ENCODE data around the gene IBSP. TPM values are rescaled to one million over a fixed set of nuclear protein-coding genes. Genes with fewer than 3 reads are reported as not detected.

IBSP gene
- total and polyA plus RNA-seq, 4 donors: 0.12 to 0.37 (median 0.19) TPM; not detected in 1

DNA sequence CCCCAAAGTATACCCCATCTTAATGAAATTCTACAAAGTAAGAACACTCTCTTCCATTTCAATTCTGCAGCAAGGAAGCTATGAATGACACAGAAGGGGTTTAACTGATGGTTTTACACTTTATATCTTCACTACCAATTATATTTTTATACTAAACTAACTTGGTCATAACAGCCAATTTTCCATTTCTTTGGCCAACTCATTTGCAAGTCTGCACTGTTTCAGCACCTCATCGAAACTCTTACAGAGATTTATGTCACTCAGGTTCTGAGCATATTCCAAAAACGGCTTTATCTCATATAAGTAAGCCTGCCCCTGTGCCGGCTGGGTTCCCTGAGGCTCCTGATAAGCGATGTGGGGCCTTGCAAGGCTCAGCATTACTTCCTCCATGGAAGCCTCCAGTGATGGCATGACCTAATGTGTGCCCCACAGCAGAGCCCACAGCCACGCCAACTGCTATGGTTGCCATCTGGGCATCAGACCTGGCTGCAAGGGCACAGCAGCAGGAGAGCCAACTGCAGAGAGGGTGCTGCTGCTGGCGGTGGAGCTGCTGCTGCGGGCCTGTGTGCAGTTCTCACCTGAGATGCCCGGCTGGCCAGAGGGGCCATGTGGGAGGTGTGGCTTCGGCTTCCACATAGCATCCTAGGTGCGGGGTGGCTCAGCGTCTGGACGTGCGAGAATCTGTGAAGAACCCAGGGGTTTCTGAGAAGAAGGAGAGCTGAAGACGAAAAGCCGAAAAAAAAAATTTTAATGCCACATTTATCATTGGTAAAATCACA is 13.4 kb upstream of the IBSP start:
- Histone ChIP-seq H3K4me1 (ENCODE audit: control insufficient read depth in 5 of 5, insufficient read depth in 5 of 5, low read length in 5 of 5) (no peaks in the 10 kb centered on the region), H3K36me3 (ENCODE audit: control insufficient read depth in 4 of 4, insufficient read depth in 4 of 4, low read length in 4 of 4) (no peaks in the 10 kb centered on the region), H3K9me3 (ENCODE audit: control insufficient read depth in 4 of 4, insufficient read depth in 3 of 4, low read length in 3 of 4) (no peaks in the 10 kb centered on the region), H3K9ac (ENCODE audit: insufficient read depth in 1 of 2, low read length in 2 of 2) (no peak overlapping the region), H3K27me3 (ENCODE audit: control insufficient read depth in 3 of 3, insufficient read depth in 3 of 3, low read length in 2 of 3) (no peaks in the 10 kb centered on the region), H3K27ac (ENCODE audit: low read depth in 1 of 2, low read length in 1 of 2) (no peak overlapping the region), H3K4me3 (no peak overlapping the region)
- no peak for ATAC-seq (ENCODE audit: insufficient read depth, low FRiP score)
- TF ChIP-seq, protein P1, sequence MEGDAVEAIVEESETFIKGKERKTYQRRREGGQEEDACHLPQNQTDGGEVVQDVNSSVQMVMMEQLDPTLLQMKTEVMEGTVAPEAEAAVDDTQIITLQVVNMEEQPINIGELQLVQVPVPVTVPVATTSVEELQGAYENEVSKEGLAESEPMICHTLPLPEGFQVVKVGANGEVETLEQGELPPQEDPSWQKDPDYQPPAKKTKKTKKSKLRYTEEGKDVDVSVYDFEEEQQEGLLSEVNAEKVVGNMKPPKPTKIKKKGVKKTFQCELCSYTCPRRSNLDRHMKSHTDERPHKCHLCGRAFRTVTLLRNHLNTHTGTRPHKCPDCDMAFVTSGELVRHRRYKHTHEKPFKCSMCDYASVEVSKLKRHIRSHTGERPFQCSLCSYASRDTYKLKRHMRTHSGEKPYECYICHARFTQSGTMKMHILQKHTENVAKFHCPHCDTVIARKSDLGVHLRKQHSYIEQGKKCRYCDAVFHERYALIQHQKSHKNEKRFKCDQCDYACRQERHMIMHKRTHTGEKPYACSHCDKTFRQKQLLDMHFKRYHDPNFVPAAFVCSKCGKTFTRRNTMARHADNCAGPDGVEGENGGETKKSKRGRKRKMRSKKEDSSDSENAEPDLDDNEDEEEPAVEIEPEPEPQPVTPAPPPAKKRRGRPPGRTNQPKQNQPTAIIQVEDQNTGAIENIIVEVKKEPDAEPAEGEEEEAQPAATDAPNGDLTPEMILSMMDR (IDR thresholded peaks at IDR 0.05; ENCODE audit: control extremely low read depth, extremely low read depth): no peak
- no peak for DNase-seq
- WGBS, 2 donors: 85 to 89% methylated on average over 15 of the region's 15 CpGs

DNA sequence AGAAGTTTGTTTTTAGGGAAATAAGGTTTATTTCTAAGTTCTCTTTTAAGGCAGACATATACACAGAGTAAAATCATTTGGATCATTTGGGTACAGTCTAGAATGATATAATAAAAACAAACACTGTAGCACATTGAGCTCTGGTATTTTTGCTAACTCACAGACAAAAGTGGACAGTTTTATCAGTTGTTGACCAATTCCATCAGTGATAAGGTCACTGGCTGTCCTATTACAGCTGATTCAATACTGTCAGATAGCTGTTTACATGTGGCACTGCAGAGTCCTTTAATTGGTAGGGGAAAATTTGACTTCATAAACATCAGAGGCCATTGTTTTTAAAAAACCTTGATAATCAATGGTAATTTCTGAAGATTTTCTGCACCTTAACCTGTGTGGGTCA is 3.5 kb downstream of the IBSP start:
- H3K27me3 ChIP-seq (ENCODE audit: control insufficient read depth in 3 of 3, insufficient read depth in 3 of 3, low read length in 2 of 3): no peaks in the 10 kb centered on the region
- H3K9me3 ChIP-seq (ENCODE audit: control insufficient read depth in 4 of 4, insufficient read depth in 3 of 4, low read length in 3 of 4): no peaks in the 10 kb centered on the region
- DNase-seq: no peak
- H3K36me3 ChIP-seq (ENCODE audit: control insufficient read depth in 4 of 4, insufficient read depth in 4 of 4, low read length in 4 of 4): no peaks in the 10 kb centered on the region
- no peak overlapping the region for H3K4me3 ChIP-seq
- H3K4me1 ChIP-seq (ENCODE audit: control insufficient read depth in 5 of 5, insufficient read depth in 5 of 5, low read length in 5 of 5): peaks cover 0 to 7% (median 0%) of the 10 kb centered on the region in 5 donors
- no peak for ATAC-seq (ENCODE audit: insufficient read depth, low FRiP score)
- no peak overlapping the region for H3K27ac ChIP-seq (ENCODE audit: low read depth in 1 of 2, low read length in 1 of 2)
- H3K9ac ChIP-seq (ENCODE audit: insufficient read depth in 1 of 2, low read length in 2 of 2): no peak overlapping the region
- TF ChIP-seq, protein P1 (IDR thresholded peaks at IDR 0.05; ENCODE audit: control extremely low read depth, extremely low read depth): no peak

- no peak for DNase-seq
- WGBS, 2 donors: 79 to 86% methylated on average over 2 of the region's 2 CpGs
- H3K36me3 ChIP-seq (ENCODE audit: control insufficient read depth in 4 of 4, insufficient read depth in 4 of 4, low read length in 4 of 4): no peaks in the 10 kb centered on the region
- no peaks in the 10 kb centered on the region for H3K9me3 ChIP-seq (ENCODE audit: control insufficient read depth in 4 of 4, insufficient read depth in 3 of 4, low read length in 3 of 4)
- H3K4me1 ChIP-seq (ENCODE audit: control insufficient read depth in 5 of 5, insufficient read depth in 5 of 5, low read length in 5 of 5): peaks cover 0 to 7% (median 0%) of the 10 kb centered on the region in 5 donors
- H3K27ac ChIP-seq (ENCODE audit: low read depth in 1 of 2, low read length in 1 of 2): no peak overlapping the region
- H3K27me3 ChIP-seq (ENCODE audit: control insufficient read depth in 3 of 3, insufficient read depth in 3 of 3, low read length in 2 of 3): no peaks in the 10 kb centered on the region
- no peak for ATAC-seq (ENCODE audit: insufficient read depth, low FRiP score)
- H3K9ac ChIP-seq (ENCODE audit: insufficient read depth in 1 of 2, low read length in 2 of 2): no peak overlapping the region
- no peak overlapping the region for H3K4me3 ChIP-seq
- TF ChIP-seq, protein P1 (IDR thresholded peaks at IDR 0.05; ENCODE audit: control extremely low read depth, extremely low read depth): no peak
These were observed 4.1 kb downstream of the IBSP start for GRCh38 chr4:87803421-87803820.
